KMS-11 (cell line): Measurements from ENCODE around the gene ABLIM2.

Experiments
- H2AFZ ChIP-seq: fragments of 200-600 bp; sonication (generic); 2 replicates; pipeline ENCODE4 v1.6.1; 2016; ENCODE audit warnings: antibody characterized with exemption, mixed run types, low read depth
- H3K27ac ChIP-seq: fragments of 200-600 bp; sonication (generic); 2 replicates; pipeline ENCODE4 v1.6.1; 2016; ENCODE audit warnings: mild to moderate bottlenecking, mixed run types
- H3K27me3 ChIP-seq: fragments of 200-600 bp; sonication (generic); 2 replicates; pipeline ENCODE4 v1.6.1; 2017; ENCODE audit warnings: mild to moderate bottlenecking, low read depth, mixed run types, moderate library complexity; ENCODE audit not compliant: insufficient read depth
- H3K36me3 ChIP-seq: fragments of 200-600 bp; sonication (generic); 2 replicates; pipeline ENCODE4 v1.6.1; 2017; ENCODE audit warnings: mild to moderate bottlenecking, mixed run types; ENCODE audit not compliant: insufficient read depth
- H3K4me1 ChIP-seq: fragments of 200-600 bp; sonication (generic); 2 replicates; pipeline ENCODE4 v1.6.1; 2016; ENCODE audit warnings: mild to moderate bottlenecking, low read depth, mixed run types; ENCODE audit not compliant: poor library complexity, severe bottlenecking
- H3K4me2 ChIP-seq: fragments of 200-600 bp; sonication (generic); 2 replicates; pipeline ENCODE4 v1.7.0; 2016; ENCODE audit warnings: mild to moderate bottlenecking, mixed run types
- H3K4me3 ChIP-seq: fragments of 200-600 bp; sonication (generic); IDR thresholded peaks from 2 replicates; pipeline ENCODE4 v1.6.1; 2017; ENCODE audit warnings: low read depth, low read length, mixed read lengths; ENCODE audit not compliant: insufficient read depth
- H3K79me2 ChIP-seq: fragments of 200-600 bp; sonication (generic); 2 replicates; pipeline ENCODE4 v1.6.1; 2016; ENCODE audit warnings: low read depth, mixed run types; ENCODE audit not compliant: insufficient read depth
- H3K9ac ChIP-seq: fragments of 200-600 bp; sonication (generic); 2 replicates; pipeline ENCODE4 v1.6.1; 2016; ENCODE audit warnings: mild to moderate bottlenecking, mixed run types
- H4K20me1 ChIP-seq: fragments of 200-600 bp; sonication (generic); 2 replicates; pipeline ENCODE4 v1.6.1; 2016; ENCODE audit warnings: mild to moderate bottlenecking, mixed run types; ENCODE audit not compliant: insufficient read depth
- CTCF ChIP-seq: fragments of 200-600 bp; sonication (generic); conservative IDR thresholded peaks from 2 replicates; pipeline ENCODE4 v1.6.1; 2017; ENCODE audit warnings: low read depth, mild to moderate bottlenecking, antibody characterized with exemption, low read length, moderate library complexity, mixed read lengths

ABLIM2 gene

GRCh38 chr4:8029689-8030088 lies 128.9 kb downstream of the ABLIM2 start:
- H3K27me3 ChIP-seq: no peaks in the 10 kb centered on the region
- H3K4me3 ChIP-seq: no peak overlapping the region
- no peak overlapping the region for H2AFZ ChIP-seq
- H3K36me3 ChIP-seq: no peaks in the 10 kb centered on the region
- no peak for TF ChIP-seq CTCF
- H4K20me1 ChIP-seq: no peaks in the 10 kb centered on the region
- no peaks in the 10 kb centered on the region for H3K4me1 ChIP-seq
- no peak overlapping the region for H3K4me2 ChIP-seq
- no peak overlapping the region for H3K9ac ChIP-seq
- H3K79me2 ChIP-seq: no peaks in the 10 kb centered on the region
- H3K27ac ChIP-seq: no peak overlapping the region

- H4K20me1 ChIP-seq: no peaks in the 10 kb centered on the region
- H3K79me2 ChIP-seq: no peaks in the 10 kb centered on the region
- no peak overlapping the region for H3K27ac ChIP-seq
- H3K27me3 ChIP-seq: no peaks in the 10 kb centered on the region
- TF ChIP-seq CTCF: no peak
- no peak overlapping the region for H3K9ac ChIP-seq
- no peak overlapping the region for H3K4me2 ChIP-seq
- no peaks in the 10 kb centered on the region for H3K36me3 ChIP-seq
- H2AFZ ChIP-seq: no peak overlapping the region
- H3K4me1 ChIP-seq: no peaks in the 10 kb centered on the region
- no peak overlapping the region for H3K4me3 ChIP-seq
Observed at GRCh38 chr4:8028884-8029568, 129.6 kb downstream of the ABLIM2 start.

- Histone ChIP-seq H3K79me2 (no peaks in the 10 kb centered on the region), H4K20me1 (no peaks in the 10 kb centered on the region), H3K36me3 (no peaks in the 10 kb centered on the region), H3K9ac (no peak overlapping the region), H3K4me3 (no peak overlapping the region), H3K27me3 (no peaks in the 10 kb centered on the region), H3K4me2 (no peak overlapping the region), H3K27ac (no peak overlapping the region), H3K4me1 (no peaks in the 10 kb centered on the region), H2AFZ (no peak overlapping the region)
- TF ChIP-seq CTCF: no peak
Observed at GRCh38 chr4:8028368-8028767, 130.2 kb downstream of the ABLIM2 start.

GRCh38 chr4:8026453-8026852 lies 132.2 kb downstream of the ABLIM2 start:
- Histone ChIP-seq H3K79me2 (no peaks in the 10 kb centered on the region), H4K20me1 (no peaks in the 10 kb centered on the region), H3K4me1 (no peaks in the 10 kb centered on the region), H3K36me3 (no peaks in the 10 kb centered on the region), H3K9ac (no peak overlapping the region), H3K4me2 (no peak overlapping the region), H3K27me3 (no peaks in the 10 kb centered on the region), H2AFZ (no peak overlapping the region), H3K4me3 (no peak overlapping the region), H3K27ac (no peak overlapping the region)
- no peak for TF ChIP-seq CTCF
